NCI-H345 treated with DMSO at 0.1 percent for 48 hours (cell line): ENCODE measurements around the gene RGSL1.

ENCODE experiments used
- DNase-seq: peaks from one replicate; lab custom pipeline; 2025; ENCODE audit not compliant: unreplicated experiment; lab: John Stamatoyannopoulos, UW

RGSL1 gene

GRCh38 chr1:182533896-182534295 lies 84.0 kb downstream of the RGSL1 start:
- DNase-seq, result no peak

GRCh38 chr1:182549346-182549745 lies 99.4 kb downstream of the RGSL1 start:
- no peak for DNase-seq

GRCh38 chr1:182549811-182550210 lies 99.9 kb downstream of the RGSL1 start:
- no peak for DNase-seq

GRCh38 chr1:182552527-182552926 lies 102.6 kb downstream of the RGSL1 start:
- no peak for DNase-seq

- no peak for DNase-seq
Measured at GRCh38 chr1:182555493-182555892, 105.5 kb downstream of the RGSL1 start.

GRCh38 chr1:182556279-182556678 lies 106.3 kb downstream of the RGSL1 start:
- DNase-seq, result no peak

GRCh38 chr1:182560392-182560984 lies 110.5 kb downstream of the RGSL1 start:
- DNase-seq, result no peak

GRCh38 chr1:182561456-182561855 lies 111.5 kb downstream of the RGSL1 start:
- no peak for DNase-seq

- DNase-seq, result no peak
Measured at GRCh38 chr1:182563095-182563494, 113.1 kb downstream of the RGSL1 start.

- no peak for DNase-seq
Measured at GRCh38 chr1:182564406-182565004, 114.6 kb downstream of the RGSL1 start.

- DNase-seq, result no peak
Measured at GRCh38 chr1:182565537-182565936, 115.6 kb downstream of the RGSL1 start.

GRCh38 chr1:182567629-182568028 lies 117.7 kb downstream of the RGSL1 start:
- DNase-seq, result no peak

GRCh38 chr1:182568647-182569284 lies 118.8 kb downstream of the RGSL1 start:
- no peak for DNase-seq

- no peak for DNase-seq
Measured at GRCh38 chr1:182569939-182570610, 120.1 kb downstream of the RGSL1 start.

- no peak for DNase-seq
Measured at GRCh38 chr1:182570611-182570970, 120.6 kb downstream of the RGSL1 start.

GRCh38 chr1:182574156-182574555 lies 124.2 kb downstream of the RGSL1 start:
- DNase-seq, result no peak

- no peak for DNase-seq
Measured at GRCh38 chr1:182575540-182576149, 125.7 kb downstream of the RGSL1 start.

GRCh38 chr1:182580736-182581135 lies 130.8 kb downstream of the RGSL1 start:
- no peak for DNase-seq

- DNase-seq, result no peak
Measured at GRCh38 chr1:182584746-182585145, 134.8 kb downstream of the RGSL1 start.

GRCh38 chr1:182586380-182586779 lies 136.4 kb downstream of the RGSL1 start:
- DNase-seq, result no peak

GRCh38 chr1:182587093-182587492 lies 137.1 kb downstream of the RGSL1 start:
- no peak for DNase-seq
